PC-3 (cell line): ENCODE data around the gene LTB4R. TPM values are rescaled to one million over a fixed set of nuclear protein-coding genes. Genes with fewer than 3 reads are reported as not detected.

Source experiments
- ATAC-seq: fragments of 200-7000 bp; cut with Tn5 transposase; 2 replicates; pipeline ENCODE4 v1.9.1; 2020; ENCODE audit warnings: mild to moderate bottlenecking, moderate library complexity
- BruUV-seq: library from RNA; stranded (reverse); fragments of 400-500 nt; replicated peaks from 2 replicates; lab custom pipeline; 2021; lab: Mats Ljungman, UMichigan
- CTCF ChIA-PET: fragments of 300-600 bp; sonication (Branson Sonifier 250); formaldehyde crosslinking; loops from one replicate; lab custom pipeline; 2022; ENCODE audit warnings: antibody characterized with exemption; lab: Charles Lee
- POLR2A ChIA-PET: fragments of 300-600 bp; sonication (Branson Sonifier 250); formaldehyde crosslinking; loops from one replicate; lab custom pipeline; 2022; ENCODE audit warnings: antibody characterized with exemption; ENCODE audit not compliant: unreplicated experiment; lab: Charles Lee
- DNase-seq: peaks from one replicate; pipeline ENCODE4 v3.0.0-alpha.2; 2015
- H2AFZ ChIP-seq: fragments of 300-600 bp; sonication (generic); 2 replicates; pipeline ENCODE4 v1.6.0; 2016; ENCODE audit warnings: antibody characterized with exemption, low read length
- H3F3A ChIP-seq: fragments of 300-600 bp; sonication (generic); one replicate; pipeline ENCODE4 v1.6.0; 2017; ENCODE audit warnings: antibody characterized with exemption, low read length, control low read depth, mild to moderate bottlenecking; ENCODE audit not compliant: unreplicated experiment
- H3K27ac ChIP-seq: fragments of 300-600 bp; sonication (generic); 2 replicates; pipeline ENCODE4 v1.5.1; 2016; ENCODE audit warnings: mild to moderate bottlenecking, low read length
- H3K27me3 ChIP-seq: fragments of 300-600 bp; sonication (generic); 2 replicates; pipeline ENCODE4 v1.6.1; 2016; ENCODE audit warnings: low read length, mixed read lengths
- H3K36me3 ChIP-seq: fragments of 300-600 bp; sonication (generic); 2 replicates; pipeline ENCODE4 v1.6.1; 2016; ENCODE audit warnings: low read depth, mixed run types, low read length, mixed read lengths
- H3K4me1 ChIP-seq: fragments of 300-600 bp; sonication (generic); 2 replicates; pipeline ENCODE4 v1.5.1; 2016; ENCODE audit warnings: low read length; ENCODE audit not compliant: insufficient read depth
- H3K4me2 ChIP-seq: fragments of 300-600 bp; sonication (generic); 2 replicates; pipeline ENCODE4 v1.6.0; 2016; ENCODE audit warnings: low read length
- H3K4me3 ChIP-seq: fragments of 300-600 bp; sonication (generic); 2 replicates; pipeline ENCODE4 v1.5.1; 2016; ENCODE audit warnings: mild to moderate bottlenecking, low read length, mixed read lengths
- H3K79me2 ChIP-seq: fragments of 300-600 bp; sonication (generic); 2 replicates; pipeline ENCODE4 v1.6.1; 2017; ENCODE audit warnings: low read length, mixed read lengths
- H3K9ac ChIP-seq: fragments of 300-600 bp; sonication (generic); 2 replicates; pipeline ENCODE4 v1.6.0; 2016; ENCODE audit warnings: mild to moderate bottlenecking, low read length
- H3K9me2 ChIP-seq: fragments of 300-600 bp; sonication (generic); replicated peaks from 2 replicates; pipeline ENCODE4 v1.6.1; 2016; ENCODE audit warnings: mixed run types, low read length, mixed read lengths
- H3K9me3 ChIP-seq: fragments of 300-600 bp; sonication (generic); 2 replicates; pipeline ENCODE4 v1.6.1; 2016; ENCODE audit warnings: low read length, mixed read lengths
- H4K20me1 ChIP-seq: fragments of 300-600 bp; sonication (generic); 2 replicates; pipeline ENCODE4 v1.6.1; 2016; ENCODE audit warnings: low read length, mixed read lengths
- EZH2 ChIP-seq: fragments of 300-600 bp; sonication (generic); IDR thresholded peaks from one replicate; pipeline ENCODE4 v1.6.1; 2017; ENCODE audit warnings: antibody characterized with exemption, mild to moderate bottlenecking, low read length; ENCODE audit not compliant: unreplicated experiment
- EZH2phosphoT487 ChIP-seq: fragments of 300-600 bp; sonication (generic); IDR thresholded peaks from 2 replicates; pipeline ENCODE4 v1.6.1; 2018; ENCODE audit warnings: mild to moderate bottlenecking, antibody characterized with exemption, low read length, borderline replicate concordance
- intact Hi-C: fragments of 100-400 bp; cut with micrococcal nuclease; formaldehyde crosslinking; loops from 2 replicates; pipeline ENCODE4 v1.9.0; 2023
- total RNA-seq: library from RNA; depleted of rRNA; stranded (reverse); fragments of >200 nt; gene quantifications from 2 replicates; pipeline ENCODE4 v1.2.3, GENCODE V29; 2014
- TF ChIP-seq, protein P1 (sequence below): fragments of 300-600 bp; sonication (generic); conservative IDR thresholded peaks from 2 replicates; pipeline ENCODE4 v1.5.1; 2017; ENCODE audit warnings: antibody characterized with exemption, low read depth, mild to moderate bottlenecking, low read length

Gene LTB4R
- total RNA-seq, 1 experiment from 2014 or later: 11.6 TPM

GRCh38 chr14:24355009-24355408, 43.7 kb downstream of the LTB4R start:
- Histone ChIP-seq H3K4me3 (no peak overlapping the region), H3K79me2 (no peaks in the 10 kb centered on the region), H3K27ac (no peak overlapping the region), H3K9ac (no peak overlapping the region), H3F3A (no peaks in the 10 kb centered on the region), H3K27me3 (peaks cover 1% of the 10 kb centered on the region; the same call in 1 of the 2 replicates), H3K4me2 (no peak overlapping the region), H3K9me2 (no peaks in the 10 kb centered on the region), H3K4me1 (peaks cover 8% of the 10 kb centered on the region; the same call in 1 of the 2 replicates), H3K36me3 (no peaks in the 10 kb centered on the region), H3K9me3 (no peaks in the 10 kb centered on the region), H4K20me1 (no peaks in the 10 kb centered on the region), H2AFZ (no peak overlapping the region)
- ATAC-seq: no peak
- ChIA-PET POLR2A (no interaction called here), CTCF (interaction anchor here (0.6 kb wide), 2 partner anchors 11 to 24 kb away, joined by 3 read pairs; no protein-coding TSS in a partner anchor)
- intact Hi-C loops: no loop called here
- DNase-seq: no peak
- no peak for TF ChIP-seq EZH2phosphoT487
- TF ChIP-seq EZH2: no peak
- TF ChIP-seq, protein P1, sequence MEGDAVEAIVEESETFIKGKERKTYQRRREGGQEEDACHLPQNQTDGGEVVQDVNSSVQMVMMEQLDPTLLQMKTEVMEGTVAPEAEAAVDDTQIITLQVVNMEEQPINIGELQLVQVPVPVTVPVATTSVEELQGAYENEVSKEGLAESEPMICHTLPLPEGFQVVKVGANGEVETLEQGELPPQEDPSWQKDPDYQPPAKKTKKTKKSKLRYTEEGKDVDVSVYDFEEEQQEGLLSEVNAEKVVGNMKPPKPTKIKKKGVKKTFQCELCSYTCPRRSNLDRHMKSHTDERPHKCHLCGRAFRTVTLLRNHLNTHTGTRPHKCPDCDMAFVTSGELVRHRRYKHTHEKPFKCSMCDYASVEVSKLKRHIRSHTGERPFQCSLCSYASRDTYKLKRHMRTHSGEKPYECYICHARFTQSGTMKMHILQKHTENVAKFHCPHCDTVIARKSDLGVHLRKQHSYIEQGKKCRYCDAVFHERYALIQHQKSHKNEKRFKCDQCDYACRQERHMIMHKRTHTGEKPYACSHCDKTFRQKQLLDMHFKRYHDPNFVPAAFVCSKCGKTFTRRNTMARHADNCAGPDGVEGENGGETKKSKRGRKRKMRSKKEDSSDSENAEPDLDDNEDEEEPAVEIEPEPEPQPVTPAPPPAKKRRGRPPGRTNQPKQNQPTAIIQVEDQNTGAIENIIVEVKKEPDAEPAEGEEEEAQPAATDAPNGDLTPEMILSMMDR: no peak
- BruUV-seq: no TSS peak

DNA sequence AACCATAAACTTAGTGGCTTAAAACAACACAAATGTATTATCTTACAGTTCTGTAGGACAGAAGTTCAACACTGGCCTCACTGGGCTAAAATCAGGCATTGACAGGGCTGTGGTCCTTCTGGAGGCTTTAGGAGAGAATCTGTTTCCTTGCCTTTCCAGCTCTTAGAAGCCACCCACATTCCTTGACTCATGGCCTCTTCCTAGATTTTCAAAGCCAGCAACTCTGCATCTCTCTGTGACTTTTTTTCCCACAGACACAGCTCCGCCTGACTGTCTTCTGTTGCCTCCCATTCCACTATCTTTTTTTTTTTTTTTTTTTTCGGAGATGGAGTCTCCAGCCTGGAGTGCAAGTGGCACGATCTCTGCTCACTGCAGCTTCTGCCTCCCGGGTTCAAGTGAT, 44.9 kb downstream of the LTB4R start:
- no TSS peak for BruUV-seq

DNA sequence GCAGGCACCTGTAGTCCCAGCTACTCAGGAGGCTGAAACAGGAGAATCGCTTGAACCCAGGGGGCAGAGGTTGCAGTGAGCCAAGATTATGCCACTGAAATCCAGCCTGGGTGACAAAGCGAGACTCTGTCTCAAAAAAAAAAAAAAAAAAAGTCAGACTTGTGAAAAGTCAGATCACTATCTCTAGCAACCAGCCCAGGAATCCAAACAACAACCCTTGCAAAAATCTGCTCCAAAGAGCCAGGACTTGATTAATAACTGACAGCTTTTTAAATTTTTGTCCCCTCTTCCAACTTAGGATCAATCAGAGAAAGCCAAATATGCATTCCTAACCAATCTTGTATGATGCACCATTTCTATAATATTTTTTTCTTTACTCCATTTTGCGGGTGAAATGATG, 49.0 kb downstream of the LTB4R start:
- CTCF ChIA-PET: no interaction called here
- H3K9me3 ChIP-seq: no peaks in the 10 kb centered on the region
- peaks cover 5% of the 10 kb centered on the region for H3K4me1 ChIP-seq
- no peaks in the 10 kb centered on the region for H3K27me3 ChIP-seq
- POLR2A ChIA-PET: no interaction called here
- no peak overlapping the region for H3K27ac ChIP-seq
- H3K4me3 ChIP-seq: no peak overlapping the region
- H4K20me1 ChIP-seq: no peaks in the 10 kb centered on the region
- no peak for DNase-seq
- intact Hi-C loops: no loop called here
- H2AFZ ChIP-seq: no peak overlapping the region
- H3K79me2 ChIP-seq: no peaks in the 10 kb centered on the region
- no peak overlapping the region for H3K9ac ChIP-seq
- no TSS peak for BruUV-seq
- no peak for ATAC-seq
- H3K36me3 ChIP-seq: no peaks in the 10 kb centered on the region
- H3F3A ChIP-seq: no peaks in the 10 kb centered on the region
- no peaks in the 10 kb centered on the region for H3K9me2 ChIP-seq
- H3K4me2 ChIP-seq: no peak overlapping the region
- TF ChIP-seq, protein P1: no peak
- TF ChIP-seq EZH2phosphoT487: no peak
- no peak for TF ChIP-seq EZH2

More for the DNA sequence above, 44.9 kb downstream of the LTB4R start:
- Histone ChIP-seq H3K9me3 (no peaks in the 10 kb centered on the region), H2AFZ (no peak overlapping the region), H3K79me2 (no peaks in the 10 kb centered on the region), H3K4me1 (peaks cover 8% of the 10 kb centered on the region; the same call in 1 of the 2 replicates), H3K27me3 (no peaks in the 10 kb centered on the region), H3K36me3 (no peaks in the 10 kb centered on the region), H3K9ac (no peak overlapping the region), H3F3A (no peaks in the 10 kb centered on the region), H3K27ac (no peak overlapping the region), H3K9me2 (no peaks in the 10 kb centered on the region), H3K4me2 (no peak overlapping the region), H3K4me3 (no peak overlapping the region), H4K20me1 (no peaks in the 10 kb centered on the region)
- no peak for DNase-seq
- intact Hi-C loops: no loop called here
- ChIA-PET POLR2A (no interaction called here), CTCF (no interaction called here)
- TF ChIP-seq EZH2: no peak
- TF ChIP-seq, protein P1: no peak
- no peak for TF ChIP-seq EZH2phosphoT487
- no peak for ATAC-seq
